H1 (cell line): ENCODE data around the gene TDRD9. TPM values are rescaled to one million over a fixed set of nuclear protein-coding genes. Genes with fewer than 3 reads are reported as not detected.

Experiments
- CTCF ChIA-PET: fragments of 300-600 bp; sonication (Branson Sonifier 250); formaldehyde crosslinking; loops from one replicate; lab custom pipeline; 2021; ENCODE audit not compliant: partially characterized antibody; lab: Charles Lee
- POLR2A ChIA-PET: fragments of 300-600 bp; sonication (Branson Sonifier 250); formaldehyde crosslinking; loops from one replicate; lab custom pipeline; 2021; ENCODE audit warnings: inconsistent platforms; ENCODE audit not compliant: partially characterized antibody; lab: Charles Lee
- DNase-seq, 2 experiments: peaks; one replicate each; pipeline versions ENCODE4 v3.0.0 to v3.0.0-alpha.2; 2010 to 2022; ENCODE audit warnings: low spot score in 2 of 2, low read depth in 1 of 2, mixed read lengths in 1 of 2
- FAIRE-seq: peaks from 2 replicates; lab custom pipeline; 2011; peaks lifted over from hg19 to GRCh38; lab: Jason Lieb, UNC
- H2AFZ ChIP-seq: 2 replicates; pipeline ENCODE4 v1.8.1; 2012; ENCODE audit warnings: low read length, inconsistent platforms
- H2AK5ac ChIP-seq: 2 replicates; pipeline ENCODE4 v1.6.1; 2013; ENCODE audit warnings: low read depth, low read length
- H2BK120ac ChIP-seq: replicated peaks from 2 replicates; pipeline ENCODE3; 2013; ENCODE audit warnings: low read depth, low read length, inconsistent platforms
- H2BK12ac ChIP-seq: 2 replicates; pipeline ENCODE4 v1.6.1; 2013; ENCODE audit warnings: low read depth, low read length
- H2BK15ac ChIP-seq: 2 replicates; pipeline ENCODE4 v1.6.1; 2013; ENCODE audit warnings: low read length
- H2BK20ac ChIP-seq: 2 replicates; pipeline ENCODE4 v1.6.1; 2013; ENCODE audit warnings: low read length
- H2BK5ac ChIP-seq: 2 replicates; pipeline ENCODE4 v1.6.1; 2013; ENCODE audit warnings: low read depth, low read length
- H3K14ac ChIP-seq: 2 replicates; pipeline ENCODE4 v1.6.1; 2013; ENCODE audit warnings: inconsistent platforms; ENCODE audit not compliant: insufficient read length
- H3K18ac ChIP-seq: 2 replicates; pipeline ENCODE4 v1.6.1; 2013; ENCODE audit warnings: low read length; ENCODE audit errors: extremely low read depth
- H3K23ac ChIP-seq: 2 replicates; pipeline ENCODE4 v1.6.1; 2013; ENCODE audit warnings: inconsistent platforms; ENCODE audit not compliant: insufficient read length
- H3K23me2 ChIP-seq: 2 replicates; pipeline ENCODE4 v1.6.1; 2013; ENCODE audit warnings: low read depth, low read length
- H3K27ac ChIP-seq: 2 replicates; pipeline ENCODE4 v1.6.1; 2011; ENCODE audit warnings: low read depth, low read length, inconsistent platforms
- H3K27me3 ChIP-seq, 4 experiments: replicated peaks in 1 of 4; 1 replicate in 1 of 4; 2 replicates in 3 of 4; pipeline versions ENCODE4 v1.6.1 to v1.8.1; 2011 to 2013; ENCODE audit warnings: low read length in 3 of 4, mild to moderate bottlenecking in 3 of 4, inconsistent platforms in 2 of 4, mixed read lengths in 2 of 4, moderate library complexity in 1 of 4; ENCODE audit not compliant: control insufficient read depth in 3 of 4, insufficient read depth in 3 of 4; ENCODE audit errors: extremely low read depth in 1 of 4
- H3K36me3 ChIP-seq, 4 experiments: 2 replicates each; pipeline versions ENCODE4 v1.6.1 to v1.8.1; 2011 to 2013; ENCODE audit warnings: mild to moderate bottlenecking in 4 of 4, low read length in 3 of 4, moderate library complexity in 2 of 4, control low read depth in 1 of 4, inconsistent platforms in 1 of 4; ENCODE audit not compliant: insufficient read depth in 4 of 4, control insufficient read depth in 2 of 4
- H3K4ac ChIP-seq: replicated peaks from 2 replicates; pipeline ENCODE3; 2013; ENCODE audit warnings: low read length, low read depth, mixed read lengths, inconsistent platforms; ENCODE audit not compliant: insufficient read length
- H3K4me1 ChIP-seq, 4 experiments: replicated peaks in 1 of 4; 1 replicate in 1 of 4; 2 replicates in 3 of 4; pipeline versions ENCODE4 v1.6.1 to v1.8.1; 2011 to 2013; ENCODE audit warnings: low read length in 3 of 4, inconsistent platforms in 2 of 4, mixed read lengths in 1 of 4; ENCODE audit not compliant: insufficient read depth in 4 of 4, control insufficient read depth in 3 of 4
- H3K4me2 ChIP-seq, 2 experiments: 2 replicates each; pipeline versions ENCODE4 v1.6.1 to v1.8.1; 2011 to 2013; ENCODE audit warnings: low read depth in 2 of 2, low read length in 2 of 2, control low read depth in 1 of 2, inconsistent platforms in 1 of 2, mild to moderate bottlenecking in 1 of 2; ENCODE audit not compliant: insufficient read depth in 1 of 2
- H3K4me3 ChIP-seq, 4 experiments: fragments of 200-600, 300-600 bp in 1 of 4; sonication (generic), shearing (Covaris generic), sonication (Bioruptor Twin) in 1 of 4; 2 replicates each; pipeline versions ENCODE4 v1.5.1 to v1.8.1; 2011 to 2016; ENCODE audit warnings: low read length in 4 of 4, low read depth in 3 of 4, control low read depth in 2 of 4, inconsistent platforms in 2 of 4, mild to moderate bottlenecking in 2 of 4, mixed read lengths in 1 of 4, moderate library complexity in 1 of 4; ENCODE audit not compliant: insufficient read depth in 2 of 4; ENCODE audit errors: extremely low read depth in 1 of 4
- H3K56ac ChIP-seq: replicated peaks from 2 replicates; pipeline ENCODE3; 2013; ENCODE audit warnings: low read depth, mild to moderate bottlenecking, mixed read lengths, low read length, inconsistent platforms; ENCODE audit not compliant: insufficient read length
- H3K79me1 ChIP-seq: 2 replicates; pipeline ENCODE4 v1.6.1; 2013; ENCODE audit warnings: low read depth, low read length, control low read depth
- H3K79me2 ChIP-seq, 2 experiments: 2 replicates each; pipeline versions ENCODE4 v1.6.1 to v1.8.1; 2012 to 2013; ENCODE audit warnings: low read length in 2 of 2, mild to moderate bottlenecking in 2 of 2, inconsistent platforms in 1 of 2; ENCODE audit not compliant: insufficient read depth in 2 of 2, control insufficient read depth in 1 of 2
- H3K9ac ChIP-seq, 4 experiments: replicated peaks in 1 of 4; 1 replicate in 1 of 4; 2 replicates in 3 of 4; pipeline versions ENCODE4 v1.6.1 to v1.8.1; 2011 to 2013; ENCODE audit warnings: low read depth in 3 of 4, low read length in 3 of 4, control low read depth in 2 of 4, mild to moderate bottlenecking in 2 of 4, moderate library complexity in 2 of 4, inconsistent platforms in 1 of 4; ENCODE audit errors: extremely low read depth in 1 of 4
- H3K9me3 ChIP-seq, 2 experiments: 2 replicates each; pipeline versions ENCODE4 v1.6.1 to v1.8.1; 2012 to 2013; ENCODE audit warnings: mild to moderate bottlenecking in 2 of 2, moderate library complexity in 2 of 2, control low read depth in 1 of 2, inconsistent platforms in 1 of 2, low read depth in 1 of 2, low read length in 1 of 2, mixed read lengths in 1 of 2; ENCODE audit not compliant: insufficient read depth in 2 of 2
- H4K20me1 ChIP-seq, 2 experiments: replicated peaks in 1 of 2; 2 replicates each; pipeline versions ENCODE3 to v1.8.1; 2011 to 2013; ENCODE audit warnings: inconsistent platforms in 2 of 2, low read length in 2 of 2, mild to moderate bottlenecking in 1 of 2; ENCODE audit not compliant: insufficient read depth in 2 of 2, control insufficient read depth in 1 of 2
- H4K5ac ChIP-seq: 2 replicates; pipeline ENCODE4 v1.6.1; 2013; ENCODE audit warnings: low read length, low read depth, mixed read lengths, inconsistent platforms; ENCODE audit not compliant: insufficient read length
- H4K8ac ChIP-seq: 2 replicates; pipeline ENCODE4 v1.8.0; 2013; ENCODE audit warnings: mild to moderate bottlenecking, moderate library complexity, low read length, inconsistent platforms; ENCODE audit not compliant: insufficient read depth; ENCODE audit errors: extremely low read depth
- H4K91ac ChIP-seq: replicated peaks from 2 replicates; pipeline ENCODE3; 2013; ENCODE audit warnings: low read length, mixed read lengths, inconsistent platforms; ENCODE audit not compliant: insufficient read length
- ASH2L ChIP-seq: fragments of 200-600, 300-600 bp; sonication (generic); IDR thresholded peaks from one replicate; pipeline ENCODE4 v1.7.1; 2017; ENCODE audit warnings: low read length
- CHD1 ChIP-seq: IDR thresholded peaks from 2 replicates; pipeline ENCODE4 v1.6.1; 2012; ENCODE audit warnings: low read depth, low read length, improper control_type of control experiment
- EP300 ChIP-seq, 2 experiments: IDR thresholded peaks; 1 replicate in 1 of 2; 2 replicates in 1 of 2; pipeline ENCODE4 v1.6.1; 2011 to 2012; ENCODE audit warnings: low read depth in 2 of 2, low read length in 2 of 2, mild to moderate bottlenecking in 2 of 2, borderline replicate concordance in 1 of 2, inconsistent platforms in 1 of 2, moderate library complexity in 1 of 2
- KDM1A ChIP-seq: fragments of 200-600, 300-600 bp; sonication (generic); IDR thresholded peaks from 2 replicates; pipeline ENCODE4 v1.7.1; 2016; ENCODE audit warnings: mild to moderate bottlenecking, low read length, borderline replicate concordance
- whole genome bisulfite sequencing, 2 experiments: shearing (Covaris generic) in 1 of 2; methylation state at CpG; one replicate each; pipeline versions ENCODE4 v1.1.6 to v1.1.7; 2013 to 2015; ENCODE audit warnings: low lambda C conversion rate in 2 of 2, mixed read lengths in 2 of 2, inconsistent platforms in 1 of 2, low coverage in 1 of 2, missing lambda C conversion rate in 1 of 2; ENCODE audit not compliant: insufficient replicate concordance in 2 of 2, insufficient coverage in 1 of 2, insufficient read length in 1 of 2; ENCODE audit errors: extremely low coverage in 1 of 2, missing lambda C conversion rate in 1 of 2; 5-methylcytosine and 5-hydroxymethylcytosine counted together
- polyA plus RNA-seq, 7 experiments: library from polyadenylated mRNA; depleted of rRNA in 3 of 7; stranded (reverse) in 5 of 7; unstranded in 2 of 7; fragments of >200 nt in 5 of 7; fragments of 200-250 nt in 2 of 7; gene quantifications; 1 replicate in 5 of 7; 2 replicates in 1 of 7; 4 replicates in 1 of 7; pipeline versions ENCODE4 v1.2.1 to v1.2.3, GENCODE V29; 2011 to 2013; ENCODE audit warnings: missing spikeins in 2 of 7, mixed read lengths in 2 of 7
- total RNA-seq: library from RNA; stranded (reverse); fragmentation: NEBNext Ultra II Directional; extraction: Animal tissue kit (Norgen Biotek cat#: 25700); gene quantifications from 2 replicates; pipeline ENCODE4 v1.2.1, GENCODE V29; 2021

TDRD9 gene
- total and polyA plus RNA-seq, 2 of the 8 experiments (the other 6 are each of a cell fraction or from before 2014, with no cell fraction given): not detected

GRCh38 chr14:103898711-103899110 is 29.5 kb upstream of the TDRD9 start:
- Histone ChIP-seq H4K8ac (no peak overlapping the region), H3K4ac (no peak overlapping the region), H2BK12ac (no peak overlapping the region), H4K91ac (no peak overlapping the region), H4K5ac (no peak overlapping the region), H2BK20ac (no peak overlapping the region), H2AK5ac (no peak overlapping the region), H3K4me3 (no peak overlapping the region), H2BK120ac (no peak overlapping the region), H3K27me3 (no peaks in the 10 kb centered on the region), H3K4me1 (no peaks in the 10 kb centered on the region), H2AFZ (no peak overlapping the region), H3K36me3 (no peaks in the 10 kb centered on the region), H2BK15ac (no peak overlapping the region), H4K20me1 (no peaks in the 10 kb centered on the region), H3K79me1 (no peaks in the 10 kb centered on the region), H3K56ac (no peak overlapping the region), H3K4me2 (no peak overlapping the region), H3K9ac (no peak overlapping the region), H3K23me2 (no peaks in the 10 kb centered on the region), H3K79me2 (no peaks in the 10 kb centered on the region), H2BK5ac (no peak overlapping the region), H3K23ac (no peak overlapping the region), H3K27ac (no peak overlapping the region), H3K18ac (no peak overlapping the region), H3K14ac (no peak overlapping the region), H3K9me3 (peaks cover 0 to 3% of the 10 kb centered on the region in 2 experiments; a peak in 1 of 4 replicates)
- WGBS, 2 experiments: 80% methylated on average over 7 of the region's 9 CpGs; no CpG with 5 or more reads in 1 of the 2 experiments
- FAIRE-seq (no peak), DNase-seq (no peak)
- ChIA-PET POLR2A (no interaction called here), CTCF (interaction anchor here (0.6 to 4.3 kb wide), 13 partner anchors 11 to 177 kb away, joined by 3 to 56 read pairs (median 5); no protein-coding TSS in a partner anchor)
- TF ChIP-seq EP300 (IDR thresholded peaks at IDR 0.05; ENCODE audit: borderline replicate concordance in 1 of 2, low read depth in 2 of 2, low read length in 2 of 2): no peak
- no peak for TF ChIP-seq CHD1
- no peak for TF ChIP-seq KDM1A
- no peak for TF ChIP-seq ASH2L
